OCI-LY3 (cell line): ENCODE data around the gene ENPEP.

Source experiments
- H2AFZ ChIP-seq: fragments of 200-600, 300-600 bp; shearing (Covaris generic); 2 replicates; pipeline ENCODE4 v1.6.0; 2014; ENCODE audit warnings: antibody characterized with exemption, low read depth, low read length
- H3K27ac ChIP-seq: fragments of 200-600, 300-600 bp; sonication (generic); 2 replicates; pipeline ENCODE4 v1.5.1; 2014; ENCODE audit warnings: mild to moderate bottlenecking, low read length, moderate library complexity, mixed read lengths
- H3K27me3 ChIP-seq: fragments of 200-600, 300-600 bp; sonication (generic); 2 replicates; pipeline ENCODE4 v1.6.1; 2014; ENCODE audit warnings: low read depth, low read length, mixed read lengths
- H3K36me3 ChIP-seq: fragments of 200-600, 300-600 bp; sonication (generic); replicated peaks from 2 replicates; pipeline ENCODE3; 2014; ENCODE audit warnings: low read depth, low read length, mixed read lengths
- H3K4me1 ChIP-seq: fragments of 300-600, 200-600 bp; sonication (generic); 2 replicates; pipeline ENCODE4 v1.6.1; 2014; ENCODE audit warnings: low read length, mixed read lengths
- H3K4me2 ChIP-seq: fragments of 200-600, 300-600 bp; sonication (generic); 2 replicates; pipeline ENCODE4 v1.6.1; 2014; ENCODE audit warnings: low read length, mixed read lengths
- H3K4me3 ChIP-seq: fragments of 300-600, 200-600 bp; sonication (generic); 2 replicates; pipeline ENCODE4 v1.5.1; 2014; ENCODE audit warnings: antibody characterized with exemption, mild to moderate bottlenecking, low read length, moderate library complexity
- H3K79me2 ChIP-seq: fragments of 300-600, 200-600 bp; shearing (Covaris generic); 2 replicates; pipeline ENCODE4 v1.6.1; 2014; ENCODE audit warnings: mild to moderate bottlenecking, low read length, mixed read lengths
- H3K9ac ChIP-seq: fragments of 300-600, 200-600 bp; shearing (Covaris generic); 2 replicates; pipeline ENCODE4 v1.6.0; 2014; ENCODE audit warnings: mild to moderate bottlenecking, low read length, moderate library complexity
- H3K9me3 ChIP-seq: fragments of 200-600, 300-600 bp; shearing (Covaris generic); 2 replicates; pipeline ENCODE4 v1.6.1; 2014; ENCODE audit warnings: low read length, mixed read lengths; ENCODE audit not compliant: insufficient read depth
- H4K20me1 ChIP-seq: fragments of 200-600, 300-600 bp; sonication (generic); 2 replicates; pipeline ENCODE4 v1.6.1; 2016; ENCODE audit warnings: low read length, mixed read lengths; ENCODE audit not compliant: insufficient read depth
- EZH2phosphoT487 ChIP-seq: fragments of 200-600 bp; shearing (Covaris generic); IDR thresholded peaks from 2 replicates; pipeline ENCODE4 v1.6.1; 2018; ENCODE audit warnings: antibody characterized with exemption, mixed run types, low read depth
- TF ChIP-seq, protein P1 (sequence below): fragments of 200-600, 300-600 bp; sonication (generic); IDR thresholded peaks from 2 replicates; pipeline ENCODE4 v1.5.1; 2014; ENCODE audit warnings: antibody characterized with exemption, low read length, low read depth

The ENPEP gene

DNA sequence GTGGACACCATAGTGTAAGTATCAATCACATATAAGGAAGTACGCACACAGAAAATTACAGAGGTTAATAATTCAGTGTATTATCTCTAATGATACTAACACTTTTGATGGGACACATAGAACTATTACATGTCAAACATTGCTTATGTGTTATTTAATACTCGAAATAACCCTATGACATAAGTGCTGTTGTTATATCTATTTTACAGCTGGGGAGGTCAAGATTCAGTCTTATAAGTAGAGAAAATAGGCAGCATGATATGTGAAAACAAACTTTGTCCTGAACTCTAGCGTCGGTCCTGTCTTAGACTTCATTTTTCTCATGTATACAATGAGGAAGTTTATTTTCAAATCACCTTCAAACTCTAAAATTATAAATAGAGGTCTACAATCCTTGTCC is 23.2 kb downstream of the ENPEP start:
- Histone ChIP-seq H3K79me2 (no peaks in the 10 kb centered on the region), H3K27me3 (peaks cover 20% of the 10 kb centered on the region), H3K9me3 (no peaks in the 10 kb centered on the region), H3K4me3 (no peak overlapping the region), H4K20me1 (no peaks in the 10 kb centered on the region), H3K4me1 (no peaks in the 10 kb centered on the region), H3K27ac (no peak overlapping the region), H2AFZ (no peak overlapping the region), H3K9ac (no peak overlapping the region), H3K36me3 (no peaks in the 10 kb centered on the region), H3K4me2 (no peak overlapping the region)
- no peak for TF ChIP-seq EZH2phosphoT487
- TF ChIP-seq, protein P1, sequence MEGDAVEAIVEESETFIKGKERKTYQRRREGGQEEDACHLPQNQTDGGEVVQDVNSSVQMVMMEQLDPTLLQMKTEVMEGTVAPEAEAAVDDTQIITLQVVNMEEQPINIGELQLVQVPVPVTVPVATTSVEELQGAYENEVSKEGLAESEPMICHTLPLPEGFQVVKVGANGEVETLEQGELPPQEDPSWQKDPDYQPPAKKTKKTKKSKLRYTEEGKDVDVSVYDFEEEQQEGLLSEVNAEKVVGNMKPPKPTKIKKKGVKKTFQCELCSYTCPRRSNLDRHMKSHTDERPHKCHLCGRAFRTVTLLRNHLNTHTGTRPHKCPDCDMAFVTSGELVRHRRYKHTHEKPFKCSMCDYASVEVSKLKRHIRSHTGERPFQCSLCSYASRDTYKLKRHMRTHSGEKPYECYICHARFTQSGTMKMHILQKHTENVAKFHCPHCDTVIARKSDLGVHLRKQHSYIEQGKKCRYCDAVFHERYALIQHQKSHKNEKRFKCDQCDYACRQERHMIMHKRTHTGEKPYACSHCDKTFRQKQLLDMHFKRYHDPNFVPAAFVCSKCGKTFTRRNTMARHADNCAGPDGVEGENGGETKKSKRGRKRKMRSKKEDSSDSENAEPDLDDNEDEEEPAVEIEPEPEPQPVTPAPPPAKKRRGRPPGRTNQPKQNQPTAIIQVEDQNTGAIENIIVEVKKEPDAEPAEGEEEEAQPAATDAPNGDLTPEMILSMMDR, result no peak

DNA sequence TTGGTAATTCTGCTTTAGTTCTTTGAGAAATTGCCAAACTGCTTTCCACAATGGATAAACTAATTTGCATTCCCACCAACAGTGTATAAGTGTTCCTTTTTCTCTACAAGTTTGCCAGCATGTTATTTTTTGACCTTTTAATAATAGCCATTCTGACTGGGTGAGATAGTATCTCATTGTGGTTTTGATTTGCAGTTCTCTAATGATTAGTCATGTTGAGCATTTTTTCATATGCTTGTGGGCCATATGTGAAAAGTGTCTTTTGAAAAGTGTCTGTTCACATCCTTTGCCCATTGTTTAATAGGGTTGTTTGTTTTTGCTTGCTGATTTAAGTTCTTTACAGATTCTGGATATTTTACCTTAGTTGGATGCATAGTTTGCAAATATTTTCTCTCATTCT is 25.9 kb downstream of the ENPEP start:
- no peak overlapping the region for H3K9ac ChIP-seq
- TF ChIP-seq EZH2phosphoT487, result no peak
- TF ChIP-seq, protein P1, result no peak
- peaks cover 24% of the 10 kb centered on the region for H3K27me3 ChIP-seq
- H3K36me3 ChIP-seq, result no peaks in the 10 kb centered on the region
- no peak overlapping the region for H2AFZ ChIP-seq
- H3K27ac ChIP-seq, result no peak overlapping the region
- H3K4me3 ChIP-seq, result no peak overlapping the region
- H3K4me1 ChIP-seq, result peaks cover 8% of the 10 kb centered on the region; the same call in 1 of the 2 replicates
- no peaks in the 10 kb centered on the region for H3K79me2 ChIP-seq
- H3K9me3 ChIP-seq, result no peaks in the 10 kb centered on the region
- H4K20me1 ChIP-seq, result no peaks in the 10 kb centered on the region
- no peak overlapping the region for H3K4me2 ChIP-seq

DNA sequence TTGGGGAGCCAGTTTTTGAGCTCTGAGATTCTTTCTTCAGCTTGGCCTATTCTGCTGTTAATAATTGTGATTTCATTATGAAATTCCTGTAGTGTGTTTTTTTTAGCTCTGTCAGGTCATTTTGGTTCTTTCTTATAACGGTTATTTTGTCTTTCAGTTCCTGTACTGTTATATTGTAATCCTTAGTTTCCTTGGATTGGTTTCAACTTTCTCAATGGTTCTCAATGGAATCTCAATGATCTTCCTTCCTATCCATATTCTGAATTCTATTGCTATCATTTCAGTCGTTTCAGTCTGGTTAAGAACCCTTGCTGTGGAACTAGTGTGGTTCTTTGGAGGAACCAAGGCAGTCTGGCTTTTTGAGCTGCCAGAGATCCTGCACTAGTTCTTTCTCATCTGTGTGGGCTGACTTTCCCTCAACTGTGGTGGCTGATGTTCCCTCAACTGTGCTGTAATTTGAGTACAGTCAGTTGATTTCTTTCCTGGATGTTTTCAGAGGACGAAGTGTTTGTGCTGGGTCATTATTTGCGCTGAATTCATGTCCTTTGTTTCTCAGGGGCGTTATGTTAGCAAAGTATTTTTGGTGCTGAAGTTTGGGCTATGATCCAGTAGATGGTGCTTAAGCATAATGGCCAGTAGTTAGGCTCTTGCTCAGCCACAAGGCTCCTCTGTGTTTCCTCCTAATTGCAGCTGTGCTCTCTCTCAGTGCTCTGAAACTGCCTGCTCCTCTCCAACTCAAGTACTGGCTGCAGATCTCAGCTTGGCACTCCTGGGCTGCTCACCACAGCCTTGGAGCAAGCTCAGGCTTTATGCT is 27.5 kb downstream of the ENPEP start:
- Histone ChIP-seq H3K4me1 (peaks cover 8% of the 10 kb centered on the region; the same call in 1 of the 2 replicates), H3K27me3 (peaks cover 21% of the 10 kb centered on the region), H3K79me2 (no peaks in the 10 kb centered on the region), H3K9ac (no peak overlapping the region), H3K27ac (no peak overlapping the region), H3K4me3 (no peak overlapping the region), H2AFZ (no peak overlapping the region), H3K36me3 (no peaks in the 10 kb centered on the region), H3K4me2 (no peak overlapping the region), H3K9me3 (no peaks in the 10 kb centered on the region), H4K20me1 (no peaks in the 10 kb centered on the region)
- TF ChIP-seq, protein P1, result no peak
- no peak for TF ChIP-seq EZH2phosphoT487

DNA sequence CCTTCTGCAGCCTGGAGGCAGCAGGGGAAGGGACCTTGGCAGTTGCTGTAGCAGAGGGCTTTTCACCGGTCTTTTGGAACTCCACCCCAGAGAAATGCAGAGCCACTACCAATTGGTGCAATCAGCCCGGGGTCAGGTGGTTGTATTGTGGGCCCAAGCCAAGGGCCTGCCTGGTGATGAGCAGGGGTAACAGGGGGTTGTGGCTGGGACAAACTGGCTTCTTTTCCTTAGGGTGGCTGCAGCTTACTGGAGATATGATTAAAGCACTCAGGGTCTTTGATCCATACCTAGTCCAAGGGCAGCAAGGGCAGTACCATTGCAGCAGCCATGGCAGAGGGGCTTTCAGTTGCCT is 28.1 kb downstream of the ENPEP start:
- no peak overlapping the region for H3K9ac ChIP-seq
- no peaks in the 10 kb centered on the region for H4K20me1 ChIP-seq
- peaks cover 21% of the 10 kb centered on the region for H3K27me3 ChIP-seq
- no peak overlapping the region for H2AFZ ChIP-seq
- TF ChIP-seq, protein P1, result no peak
- TF ChIP-seq EZH2phosphoT487, result no peak
- peaks cover 8% of the 10 kb centered on the region; the same call in 1 of the 2 replicates for H3K4me1 ChIP-seq
- H3K27ac ChIP-seq, result no peak overlapping the region
- no peaks in the 10 kb centered on the region for H3K9me3 ChIP-seq
- H3K4me3 ChIP-seq, result no peak overlapping the region
- H3K36me3 ChIP-seq, result no peaks in the 10 kb centered on the region
- no peak overlapping the region for H3K4me2 ChIP-seq
- no peaks in the 10 kb centered on the region for H3K79me2 ChIP-seq
